Measurements from ENCODE around the gene CD200. TPM values are rescaled to one million over a fixed set of nuclear protein-coding genes. Genes with fewer than 3 reads are reported as not detected.

Gene CD200
- total RNA-seq, 4 donors from 2014 or later = 0.27 to 0.76 (median 0.36) TPM

DNA sequence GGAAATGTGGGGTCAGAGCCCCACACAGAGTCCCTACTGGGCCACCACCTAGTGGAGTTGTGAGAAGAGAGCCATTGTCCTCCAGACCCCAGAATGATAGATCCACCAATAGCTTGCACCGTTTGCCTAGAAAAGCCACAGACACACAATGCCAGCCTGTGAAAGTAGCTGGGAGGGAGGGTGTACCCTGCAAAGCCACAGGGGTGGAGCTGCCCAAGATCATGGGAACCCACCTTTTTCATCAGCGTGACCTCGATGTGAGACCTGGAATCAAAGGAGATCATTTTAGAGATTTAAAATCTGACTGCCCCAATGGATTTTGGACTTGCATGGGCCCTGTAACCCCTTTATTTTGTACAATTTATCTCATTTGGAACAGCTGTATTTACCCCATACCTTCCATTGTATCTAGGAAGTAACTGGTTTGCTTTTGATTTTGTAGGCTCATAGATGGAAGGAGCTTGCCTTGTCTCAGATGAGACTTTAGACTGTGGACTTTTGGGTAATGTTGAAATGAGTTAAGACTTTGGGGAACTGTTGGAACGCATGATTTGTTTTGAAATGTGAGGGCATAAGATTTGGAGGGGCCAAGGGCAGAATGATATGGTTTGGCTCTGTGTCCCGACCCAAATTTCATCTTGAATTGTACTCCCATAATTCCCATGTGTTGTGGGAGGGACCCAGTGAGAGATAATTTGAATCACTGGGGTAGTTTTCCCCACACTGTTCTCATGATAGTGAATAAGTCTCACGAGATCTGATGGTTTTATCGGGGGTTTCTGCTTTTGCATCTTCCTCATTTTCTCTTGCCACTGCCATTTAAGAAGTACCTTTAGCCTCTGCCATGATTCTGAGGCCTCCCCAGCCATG, 49.0 kb downstream of the CD200 start:
- ATAC-seq = no peak
- Histone ChIP-seq H3K27me3 (no peaks in the 10 kb centered on the region), H3K4me3 (no peak overlapping the region), H3K27ac (no peak overlapping the region), H3K9me3 (no peaks in the 10 kb centered on the region), H3K4me1 (no peaks in the 10 kb centered on the region), H3K36me3 (no peaks in the 10 kb centered on the region)
- in situ Hi-C loops (cut with MboI; ENCODE audit: low sequenced_read_pairs in 4 of 4) = no loop called here
- no peak for DNase-seq
- intact Hi-C loops (cut with DNase I; ENCODE audit: low total_unique reads) = no loop called here
- TF ChIP-seq, protein P1, sequence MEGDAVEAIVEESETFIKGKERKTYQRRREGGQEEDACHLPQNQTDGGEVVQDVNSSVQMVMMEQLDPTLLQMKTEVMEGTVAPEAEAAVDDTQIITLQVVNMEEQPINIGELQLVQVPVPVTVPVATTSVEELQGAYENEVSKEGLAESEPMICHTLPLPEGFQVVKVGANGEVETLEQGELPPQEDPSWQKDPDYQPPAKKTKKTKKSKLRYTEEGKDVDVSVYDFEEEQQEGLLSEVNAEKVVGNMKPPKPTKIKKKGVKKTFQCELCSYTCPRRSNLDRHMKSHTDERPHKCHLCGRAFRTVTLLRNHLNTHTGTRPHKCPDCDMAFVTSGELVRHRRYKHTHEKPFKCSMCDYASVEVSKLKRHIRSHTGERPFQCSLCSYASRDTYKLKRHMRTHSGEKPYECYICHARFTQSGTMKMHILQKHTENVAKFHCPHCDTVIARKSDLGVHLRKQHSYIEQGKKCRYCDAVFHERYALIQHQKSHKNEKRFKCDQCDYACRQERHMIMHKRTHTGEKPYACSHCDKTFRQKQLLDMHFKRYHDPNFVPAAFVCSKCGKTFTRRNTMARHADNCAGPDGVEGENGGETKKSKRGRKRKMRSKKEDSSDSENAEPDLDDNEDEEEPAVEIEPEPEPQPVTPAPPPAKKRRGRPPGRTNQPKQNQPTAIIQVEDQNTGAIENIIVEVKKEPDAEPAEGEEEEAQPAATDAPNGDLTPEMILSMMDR (IDR thresholded peaks at IDR 0.05 in 4 of 5, conservative IDR thresholded peaks at IDR 0.05 in 1 of 5) = no peak
- TF ChIP-seq POLR2A (IDR thresholded peaks at IDR 0.05) = no peak

DNA sequence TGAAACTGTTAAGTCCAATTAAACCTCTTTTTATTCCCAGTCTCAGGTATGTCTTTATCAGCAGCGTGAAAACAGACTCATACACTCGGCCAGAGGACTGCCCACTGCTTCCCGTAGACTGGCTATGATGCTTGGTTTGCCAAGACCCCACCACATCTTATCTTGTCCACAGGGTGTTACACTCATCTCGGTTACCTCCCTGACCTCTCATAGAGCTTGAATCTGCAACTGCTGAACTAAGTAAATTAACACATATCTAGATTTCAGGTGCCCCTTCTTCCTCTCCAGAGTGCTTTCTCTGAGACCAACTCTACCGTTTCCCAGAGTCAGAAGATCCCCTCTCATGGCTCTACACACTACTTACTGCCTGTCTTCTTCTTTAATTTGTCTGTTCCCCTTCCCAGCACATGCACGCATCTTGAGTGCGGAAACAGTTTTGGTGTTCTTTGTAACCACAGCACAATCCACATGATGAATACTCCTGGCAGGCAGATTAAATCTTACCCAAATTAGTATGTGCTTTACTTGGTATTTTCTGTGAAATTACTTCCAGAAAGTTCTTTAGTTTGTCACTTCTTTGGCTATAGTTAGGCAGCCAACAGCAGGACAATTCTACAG, 49.7 kb downstream of the CD200 start:
- TF ChIP-seq POLR2A (IDR thresholded peaks at IDR 0.05) = no peak
- TF ChIP-seq, protein P1 (IDR thresholded peaks at IDR 0.05 in 4 of 5, conservative IDR thresholded peaks at IDR 0.05 in 1 of 5) = no peak

DNA sequence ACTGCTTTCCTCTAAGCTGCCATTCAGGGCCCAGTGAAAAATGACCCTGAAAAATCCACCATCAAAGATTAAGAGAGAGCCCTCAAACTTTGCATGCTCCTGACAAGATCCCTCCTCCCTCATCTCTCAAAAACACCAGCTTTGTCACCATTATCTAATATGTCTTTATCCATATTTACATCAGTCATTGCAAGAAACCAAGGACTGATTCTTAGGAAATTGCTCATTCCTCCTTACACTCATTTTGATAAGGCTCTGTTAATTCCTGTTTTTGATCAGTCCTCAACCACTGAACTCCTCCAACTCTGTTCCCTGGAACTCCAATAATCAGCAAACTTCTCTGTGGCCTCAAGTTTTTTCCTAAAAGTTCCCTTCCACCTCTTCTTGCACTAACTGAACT, 51.8 kb downstream of the CD200 start:
- no peak for DNase-seq
- in situ Hi-C loops (cut with MboI; ENCODE audit: low sequenced_read_pairs in 4 of 4) = no loop called here
- Histone ChIP-seq H3K4me1 (no peaks in the 10 kb centered on the region), H3K36me3 (no peaks in the 10 kb centered on the region), H3K27ac (no peak overlapping the region), H3K4me3 (no peak overlapping the region), H3K9me3 (no peaks in the 10 kb centered on the region), H3K27me3 (no peaks in the 10 kb centered on the region)
- no peak for ATAC-seq
- intact Hi-C loops (cut with DNase I; ENCODE audit: low total_unique reads) = no loop called here
- TF ChIP-seq, protein P1 (IDR thresholded peaks at IDR 0.05 in 4 of 5, conservative IDR thresholded peaks at IDR 0.05 in 1 of 5) = no peak
- TF ChIP-seq POLR2A (IDR thresholded peaks at IDR 0.05) = no peak

More for the DNA sequence above, 49.7 kb downstream of the CD200 start:
- intact Hi-C loops (cut with DNase I; ENCODE audit: low total_unique reads) (no loop called here), in situ Hi-C loops (cut with MboI; ENCODE audit: low sequenced_read_pairs in 4 of 4) (no loop called here)
- Histone ChIP-seq H3K27me3 (no peaks in the 10 kb centered on the region), H3K9me3 (no peaks in the 10 kb centered on the region), H3K4me1 (no peaks in the 10 kb centered on the region), H3K27ac (no peak overlapping the region), H3K36me3 (no peaks in the 10 kb centered on the region), H3K4me3 (no peak overlapping the region)
- ATAC-seq (no peak), DNase-seq (no peak)

DNA sequence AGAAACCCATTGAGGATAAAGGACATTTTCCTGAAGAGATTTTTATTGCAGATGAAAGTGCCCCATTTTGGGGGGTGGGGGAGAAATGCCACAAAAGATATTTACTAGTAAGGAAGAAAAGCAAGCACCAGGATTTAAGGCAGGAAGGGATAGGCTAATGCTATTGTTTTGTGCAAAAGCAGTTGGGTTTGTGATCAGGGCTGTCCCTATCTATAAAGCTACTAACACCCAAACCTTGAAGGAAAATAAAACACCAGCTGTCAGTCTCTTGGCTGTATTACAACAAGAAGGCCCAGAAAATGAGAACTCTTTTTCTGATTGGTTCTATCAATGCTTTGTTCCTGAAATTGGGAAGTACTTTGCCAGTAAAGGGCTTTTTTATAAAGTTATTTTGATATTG, 56.0 kb downstream of the CD200 start:
- H3K36me3 ChIP-seq = no peaks in the 10 kb centered on the region
- no peaks in the 10 kb centered on the region for H3K9me3 ChIP-seq
- no peaks in the 10 kb centered on the region for H3K27me3 ChIP-seq
- in situ Hi-C loops (cut with MboI; ENCODE audit: low sequenced_read_pairs in 4 of 4) = no loop called here
- no peaks in the 10 kb centered on the region for H3K4me1 ChIP-seq
- TF ChIP-seq POLR2A (IDR thresholded peaks at IDR 0.05) = no peak
- TF ChIP-seq, protein P1 (IDR thresholded peaks at IDR 0.05 in 4 of 5, conservative IDR thresholded peaks at IDR 0.05 in 1 of 5) = no peak
- DNase-seq = no peak
- intact Hi-C loops (cut with DNase I; ENCODE audit: low total_unique reads) = no loop called here
- no peak overlapping the region for H3K4me3 ChIP-seq
- no peak for ATAC-seq
- no peak overlapping the region for H3K27ac ChIP-seq

Data from gastrocnemius medialis (tissue), 4 donors.